ENCODE results near the gene DPF3.

The DPF3 gene

DNA sequence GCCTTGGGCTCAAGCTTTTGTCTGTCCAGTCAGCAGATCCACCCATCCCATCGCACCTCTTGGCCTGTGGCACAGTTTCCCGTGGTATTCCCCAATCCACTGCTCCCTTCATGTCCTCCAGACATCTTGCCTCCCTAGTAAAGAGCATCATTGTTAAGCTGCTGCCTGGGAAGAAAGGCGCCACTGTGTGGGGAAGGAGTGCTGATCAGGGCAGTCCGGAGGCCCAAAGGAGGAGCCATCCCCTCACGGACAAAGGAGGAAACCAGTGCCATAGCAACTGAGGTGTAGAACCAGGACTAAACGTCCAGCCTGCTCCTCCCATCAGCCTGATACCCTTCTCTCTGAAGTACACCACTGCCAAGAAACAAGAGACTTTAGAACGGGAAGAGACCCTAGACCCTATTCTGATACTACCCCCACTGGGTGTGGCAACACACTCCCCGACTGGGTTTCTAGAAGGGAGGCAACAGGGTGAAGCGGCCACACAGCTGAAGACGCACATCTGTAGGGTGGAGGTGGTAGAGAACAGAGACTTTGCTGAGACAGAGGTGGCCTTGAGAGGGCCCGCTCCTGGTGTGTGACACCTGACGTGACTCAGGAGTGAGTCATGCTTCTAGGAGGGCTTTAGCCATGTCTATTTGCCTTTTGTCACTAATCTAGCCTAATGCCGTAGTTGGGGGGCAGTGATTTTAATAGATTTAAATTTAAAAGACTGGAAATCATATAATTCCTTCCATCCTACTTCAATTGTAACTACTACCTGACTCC is 185.0 kb downstream of the DPF3 start:
- DNase-seq (ENCODE audit: extremely low spot score): no peak
- ChIA-PET CTCF (no interaction called here), POLR2A (no interaction called here)
- TF ChIP-seq SUZ12 (IDR thresholded peaks at IDR 0.05): no peak
- no peak for TF ChIP-seq LEF1 (IDR thresholded peaks at IDR 0.05; ENCODE audit: borderline replicate concordance)
- TF ChIP-seq, protein P1, sequence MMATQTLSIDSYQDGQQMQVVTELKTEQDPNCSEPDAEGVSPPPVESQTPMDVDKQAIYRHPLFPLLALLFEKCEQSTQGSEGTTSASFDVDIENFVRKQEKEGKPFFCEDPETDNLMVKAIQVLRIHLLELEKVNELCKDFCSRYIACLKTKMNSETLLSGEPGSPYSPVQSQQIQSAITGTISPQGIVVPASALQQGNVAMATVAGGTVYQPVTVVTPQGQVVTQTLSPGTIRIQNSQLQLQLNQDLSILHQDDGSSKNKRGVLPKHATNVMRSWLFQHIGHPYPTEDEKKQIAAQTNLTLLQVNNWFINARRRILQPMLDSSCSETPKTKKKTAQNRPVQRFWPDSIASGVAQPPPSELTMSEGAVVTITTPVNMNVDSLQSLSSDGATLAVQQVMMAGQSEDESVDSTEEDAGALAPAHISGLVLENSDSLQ (IDR thresholded peaks at IDR 0.05): no peak
- TF ChIP-seq ELF4 (IDR thresholded peaks at IDR 0.05): no peak
- no peak for TF ChIP-seq FOXM1 (IDR thresholded peaks at IDR 0.05; ENCODE audit: borderline replicate concordance)
- no peak for TF ChIP-seq L3MBTL2 (conservative IDR thresholded peaks at IDR 0.05)
- no peak for TF ChIP-seq CTBP1 (IDR thresholded peaks at IDR 0.05; ENCODE audit: borderline replicate concordance)
- no peak for TF ChIP-seq ARNT (IDR thresholded peaks at IDR 0.05)
- TF ChIP-seq ZNF384 (IDR thresholded peaks at IDR 0.05): no peak
- no peak for TF ChIP-seq FOXA1 (IDR thresholded peaks at IDR 0.05)
- no peak for TF ChIP-seq SP1 (IDR thresholded peaks at IDR 0.05)
- TF ChIP-seq HDGF (IDR thresholded peaks at IDR 0.05; ENCODE audit: borderline replicate concordance): no peak
- no peak for TF ChIP-seq FOXK2 (IDR thresholded peaks at IDR 0.05)
- TF ChIP-seq BHLHE40 (IDR thresholded peaks at IDR 0.05; ENCODE audit: borderline replicate concordance): no peak
- no peak for TF ChIP-seq NFRKB (IDR thresholded peaks at IDR 0.05)
- TF ChIP-seq TARDBP (IDR thresholded peaks at IDR 0.05): no peak

DNA sequence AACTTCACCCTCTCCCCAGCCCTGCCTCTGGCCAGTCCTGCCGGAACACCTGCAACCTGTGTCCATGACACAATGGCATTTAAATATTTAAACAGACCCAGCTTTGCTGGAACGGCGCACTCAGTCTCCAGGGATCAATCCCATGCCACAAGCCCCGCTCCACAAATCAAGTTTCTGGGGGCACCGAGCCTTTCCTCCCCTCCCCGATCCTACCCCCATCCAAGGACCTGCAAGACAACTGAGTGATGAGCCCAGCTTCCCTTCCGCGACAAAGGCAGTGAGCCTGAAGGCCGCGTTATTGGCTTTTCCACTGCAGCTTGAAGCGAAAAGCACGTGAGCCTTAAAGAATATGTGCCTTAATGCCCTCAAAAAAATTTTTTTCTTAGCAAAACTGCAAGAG is 185.7 kb downstream of the DPF3 start:
- POLR2A ChIA-PET: no interaction called here
- CTCF ChIA-PET: no interaction called here
- TF ChIP-seq ARNT (IDR thresholded peaks at IDR 0.05) (no peak), CTBP1 (IDR thresholded peaks at IDR 0.05; ENCODE audit: borderline replicate concordance) (no peak), LEF1 (IDR thresholded peaks at IDR 0.05; ENCODE audit: borderline replicate concordance) (no peak), ELF4 (IDR thresholded peaks at IDR 0.05) (no peak), NFRKB (IDR thresholded peaks at IDR 0.05) (no peak), TARDBP (IDR thresholded peaks at IDR 0.05) (no peak), BHLHE40 (IDR thresholded peaks at IDR 0.05; ENCODE audit: borderline replicate concordance) (no peak), L3MBTL2 (conservative IDR thresholded peaks at IDR 0.05) (no peak), ZNF384 (IDR thresholded peaks at IDR 0.05) (no peak), FOXK2 (IDR thresholded peaks at IDR 0.05) (no peak), FOXM1 (IDR thresholded peaks at IDR 0.05; ENCODE audit: borderline replicate concordance) (no peak), FOXA1 (IDR thresholded peaks at IDR 0.05) (no peak), SP1 (IDR thresholded peaks at IDR 0.05) (no peak), HDGF (IDR thresholded peaks at IDR 0.05; ENCODE audit: borderline replicate concordance) (no peak), SUZ12 (IDR thresholded peaks at IDR 0.05) (no peak)
- TF ChIP-seq, protein P1 (IDR thresholded peaks at IDR 0.05): no peak
- DNase-seq (ENCODE audit: extremely low spot score): no peak

DNA sequence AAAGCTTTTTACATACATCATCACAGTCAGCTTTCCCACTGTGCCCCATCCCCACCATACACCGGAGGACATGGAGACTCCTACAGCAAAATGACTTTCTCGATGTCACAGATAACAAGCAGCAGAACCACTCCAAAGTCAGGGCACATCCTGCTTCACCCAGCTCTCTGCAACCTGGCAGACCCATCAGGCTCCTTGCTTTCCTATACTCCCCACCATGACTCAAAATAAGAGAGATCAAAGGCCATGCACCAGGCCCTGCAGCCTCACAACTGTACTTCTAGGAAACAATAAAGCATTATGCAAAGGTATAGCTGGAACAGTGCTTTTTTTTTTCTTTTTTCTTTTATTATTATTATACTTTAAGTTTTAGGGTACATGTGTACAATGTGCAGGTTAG is 187.4 kb downstream of the DPF3 start:
- DNase-seq (ENCODE audit: extremely low spot score): no peak
- ChIA-PET POLR2A (no interaction called here), CTCF (no interaction called here)
- TF ChIP-seq HDGF (IDR thresholded peaks at IDR 0.05; ENCODE audit: borderline replicate concordance): no peak
- TF ChIP-seq BHLHE40 (IDR thresholded peaks at IDR 0.05; ENCODE audit: borderline replicate concordance): no peak
- TF ChIP-seq NFRKB (IDR thresholded peaks at IDR 0.05): no peak
- no peak for TF ChIP-seq CTBP1 (IDR thresholded peaks at IDR 0.05; ENCODE audit: borderline replicate concordance)
- no peak for TF ChIP-seq FOXA1 (IDR thresholded peaks at IDR 0.05)
- TF ChIP-seq, protein P1 (IDR thresholded peaks at IDR 0.05): no peak
- TF ChIP-seq SP1 (IDR thresholded peaks at IDR 0.05): no peak
- TF ChIP-seq ARNT (IDR thresholded peaks at IDR 0.05): no peak
- TF ChIP-seq TARDBP (IDR thresholded peaks at IDR 0.05): no peak
- TF ChIP-seq LEF1 (IDR thresholded peaks at IDR 0.05; ENCODE audit: borderline replicate concordance): no peak
- TF ChIP-seq L3MBTL2 (conservative IDR thresholded peaks at IDR 0.05): no peak
- no peak for TF ChIP-seq FOXM1 (IDR thresholded peaks at IDR 0.05; ENCODE audit: borderline replicate concordance)
- TF ChIP-seq SUZ12 (IDR thresholded peaks at IDR 0.05): no peak
- no peak for TF ChIP-seq ZNF384 (IDR thresholded peaks at IDR 0.05)

DNA sequence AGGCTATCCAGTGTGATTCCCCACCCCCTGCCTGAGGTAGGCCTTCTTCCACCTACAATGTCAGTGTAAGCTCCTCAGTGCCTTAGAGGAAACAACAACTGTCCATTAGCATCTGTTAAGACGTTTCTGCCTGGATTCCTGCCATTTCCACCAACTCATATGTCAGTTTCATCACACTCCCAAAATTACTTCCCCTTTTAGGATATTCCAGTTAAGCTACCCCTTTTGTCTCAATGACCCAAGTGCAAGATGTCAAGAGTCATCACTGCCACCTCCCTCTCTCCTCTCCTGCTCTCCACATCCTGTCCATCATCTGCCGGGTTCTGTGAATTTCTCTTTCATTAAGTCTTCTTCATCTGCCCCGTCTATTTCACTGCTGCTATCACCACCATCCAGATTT is 189.4 kb downstream of the DPF3 start:
- TF ChIP-seq, protein P1 (IDR thresholded peaks at IDR 0.05): no peak
- TF ChIP-seq ELF4 (IDR thresholded peaks at IDR 0.05): no peak
- no peak for TF ChIP-seq ZNF384 (IDR thresholded peaks at IDR 0.05)
- TF ChIP-seq NFRKB (IDR thresholded peaks at IDR 0.05): no peak
- no peak for TF ChIP-seq TARDBP (IDR thresholded peaks at IDR 0.05)
- ChIA-PET POLR2A (no interaction called here), CTCF (interaction anchor here (0.6 kb wide), 1 partner anchor 201 kb away, joined by 3 read pairs; no protein-coding TSS in a partner anchor)
- DNase-seq (ENCODE audit: extremely low spot score): no peak

DNA sequence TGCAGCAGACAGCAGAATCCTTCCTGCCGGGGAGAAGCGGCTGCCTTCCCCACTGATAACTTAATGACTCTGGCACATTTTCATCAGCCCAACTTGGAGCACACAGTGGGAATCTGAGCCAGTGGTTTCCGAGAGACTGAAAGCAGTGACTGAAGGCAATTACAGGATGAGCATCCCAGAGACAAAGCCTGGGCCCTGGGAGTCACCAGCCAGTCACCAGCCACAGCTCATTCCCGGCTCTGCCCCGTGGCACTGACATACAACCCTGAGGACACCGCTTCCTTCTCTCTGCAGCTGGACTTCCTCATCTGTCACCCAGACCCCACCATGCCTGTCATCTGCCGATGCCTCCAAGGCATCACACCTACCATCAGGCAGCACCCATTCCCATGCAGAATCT is 192.3 kb downstream of the DPF3 start:
- ChIA-PET CTCF (no interaction called here), POLR2A (no interaction called here)
- no peak for TF ChIP-seq SP1 (IDR thresholded peaks at IDR 0.05)
- no peak for TF ChIP-seq ARNT (IDR thresholded peaks at IDR 0.05)
- TF ChIP-seq NFRKB (IDR thresholded peaks at IDR 0.05): no peak
- no peak for TF ChIP-seq LEF1 (IDR thresholded peaks at IDR 0.05; ENCODE audit: borderline replicate concordance)
- TF ChIP-seq TARDBP (IDR thresholded peaks at IDR 0.05): no peak
- no peak for TF ChIP-seq BHLHE40 (IDR thresholded peaks at IDR 0.05; ENCODE audit: borderline replicate concordance)
- TF ChIP-seq ZNF384 (IDR thresholded peaks at IDR 0.05): no peak
- no peak for TF ChIP-seq FOXA1 (IDR thresholded peaks at IDR 0.05)
- no peak for TF ChIP-seq L3MBTL2 (conservative IDR thresholded peaks at IDR 0.05)
- no peak for TF ChIP-seq ELF4 (IDR thresholded peaks at IDR 0.05)
- TF ChIP-seq, protein P1 (IDR thresholded peaks at IDR 0.05): no peak
- no peak for TF ChIP-seq SUZ12 (IDR thresholded peaks at IDR 0.05)
- no peak for TF ChIP-seq HDGF (IDR thresholded peaks at IDR 0.05; ENCODE audit: borderline replicate concordance)
- TF ChIP-seq FOXM1 (IDR thresholded peaks at IDR 0.05; ENCODE audit: borderline replicate concordance): no peak
- DNase-seq (ENCODE audit: extremely low spot score): no peak

Measured in HEK293T (cell line).